Upper lobe of left lung (tissue), 4 donors: ENCODE measurements around the gene MPG.

Source experiments
- POLR2A ChIP-seq, 4 donors: fragments of 450-650 bp; IDR thresholded peaks; one replicate each; pipeline ENCODE4 v1.5.1; 2016 to 2017; ENCODE audit warnings: antibody characterized with exemption in 4 of 4, mild to moderate bottlenecking in 2 of 4
- TF ChIP-seq, protein P1 (sequence below), 6 experiments: fragments of 450-650 bp in 4 of 6; fragments of 200-600 bp in 2 of 6; sonication (generic) in 2 of 6; IDR thresholded peaks; one replicate each; pipeline ENCODE4 v1.5.1; 2016 to 2019; ENCODE audit warnings: antibody characterized with exemption in 6 of 6

GRCh38 chr16:94918-95265, 16.9 kb downstream of the MPG start:
- TF ChIP-seq POLR2A (IDR thresholded peaks at IDR 0.05) = no peak
- TF ChIP-seq, protein P1, sequence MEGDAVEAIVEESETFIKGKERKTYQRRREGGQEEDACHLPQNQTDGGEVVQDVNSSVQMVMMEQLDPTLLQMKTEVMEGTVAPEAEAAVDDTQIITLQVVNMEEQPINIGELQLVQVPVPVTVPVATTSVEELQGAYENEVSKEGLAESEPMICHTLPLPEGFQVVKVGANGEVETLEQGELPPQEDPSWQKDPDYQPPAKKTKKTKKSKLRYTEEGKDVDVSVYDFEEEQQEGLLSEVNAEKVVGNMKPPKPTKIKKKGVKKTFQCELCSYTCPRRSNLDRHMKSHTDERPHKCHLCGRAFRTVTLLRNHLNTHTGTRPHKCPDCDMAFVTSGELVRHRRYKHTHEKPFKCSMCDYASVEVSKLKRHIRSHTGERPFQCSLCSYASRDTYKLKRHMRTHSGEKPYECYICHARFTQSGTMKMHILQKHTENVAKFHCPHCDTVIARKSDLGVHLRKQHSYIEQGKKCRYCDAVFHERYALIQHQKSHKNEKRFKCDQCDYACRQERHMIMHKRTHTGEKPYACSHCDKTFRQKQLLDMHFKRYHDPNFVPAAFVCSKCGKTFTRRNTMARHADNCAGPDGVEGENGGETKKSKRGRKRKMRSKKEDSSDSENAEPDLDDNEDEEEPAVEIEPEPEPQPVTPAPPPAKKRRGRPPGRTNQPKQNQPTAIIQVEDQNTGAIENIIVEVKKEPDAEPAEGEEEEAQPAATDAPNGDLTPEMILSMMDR (IDR thresholded peaks at IDR 0.05) = no peak
